ENCODE measurements around the gene SI. TPM values are rescaled to one million over a fixed set of nuclear protein-coding genes. Genes with fewer than 3 reads are reported as not detected.

SI gene
- total and polyA plus RNA-seq, 2 donors (not counting 3 experiments of a cell fraction or from before 2014, with no cell fraction given), result not detected

GRCh38 chr3:165125836-165126235, 47.5 kb upstream of the SI start:
- DNase-seq (ENCODE audit: low read depth, low spot score) (no peak), FAIRE-seq (no peak)
- no peaks in the 10 kb centered on the region for H3K27me3 ChIP-seq (ENCODE audit: control insufficient read depth in 2 of 2, insufficient read depth in 2 of 2, low read length in 2 of 2)
- H3K4me1 ChIP-seq (ENCODE audit: control insufficient read depth, extremely low read depth, insufficient read depth, low read length), result no peaks in the 10 kb centered on the region
- H2AFZ ChIP-seq (ENCODE audit: low read depth, low read length), result no peak overlapping the region
- ChIA-PET CTCF (no interaction called here), POLR2A (no interaction called here)
- no peak for TF ChIP-seq GATA2 (IDR thresholded peaks at IDR 0.05; ENCODE audit: insufficient read depth, insufficient read length, low read depth, low read length)
- no peak for TF ChIP-seq MYC (IDR thresholded peaks at IDR 0.05; ENCODE audit: low read depth, low read length)
- TF ChIP-seq, protein P1, sequence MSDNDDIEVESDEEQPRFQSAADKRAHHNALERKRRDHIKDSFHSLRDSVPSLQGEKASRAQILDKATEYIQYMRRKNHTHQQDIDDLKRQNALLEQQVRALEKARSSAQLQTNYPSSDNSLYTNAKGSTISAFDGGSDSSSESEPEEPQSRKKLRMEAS (IDR thresholded peaks at IDR 0.05; ENCODE audit: insufficient read depth, insufficient read length), result no peak
- TF ChIP-seq CTCF (IDR thresholded peaks at IDR 0.05; ENCODE audit: extremely low read depth in 1 of 2, insufficient read depth in 1 of 2, low read depth in 1 of 2, low read length in 2 of 2), result no peak
- no peak for TF ChIP-seq POLR2A (IDR thresholded peaks at IDR 0.05; ENCODE audit: low read depth, low read length)
- TF ChIP-seq JUN (IDR thresholded peaks at IDR 0.05; ENCODE audit: borderline replicate concordance, insufficient read depth, insufficient read length, low read depth), result no peak
- no peak for TF ChIP-seq POLR2AphosphoS5 (IDR thresholded peaks at IDR 0.05; ENCODE audit: insufficient read depth, low read depth, low read length)
- TF ChIP-seq EZH2 (IDR thresholded peaks at IDR 0.05; ENCODE audit: borderline replicate concordance, low read depth, low read length, severe bottlenecking), result no peak
- no peak for TF ChIP-seq FOS (IDR thresholded peaks at IDR 0.05; ENCODE audit: borderline replicate concordance, insufficient read depth, low read length)
- no peak overlapping the region for H3K27ac ChIP-seq (ENCODE audit: insufficient read depth, low read depth, low read length)
- H3K4me2 ChIP-seq (ENCODE audit: insufficient read depth, low read length), result no peak overlapping the region
- intact Hi-C loops (cut with micrococcal nuclease), result no loop called here
- H3K9me3 ChIP-seq (replicated peaks; ENCODE audit: control insufficient read depth, insufficient read depth, low read length), result no peaks in the 10 kb centered on the region
- no peaks in the 10 kb centered on the region for H3K36me3 ChIP-seq (ENCODE audit: control insufficient read depth in 2 of 2, extremely low read depth in 1 of 2, insufficient read depth in 2 of 2, low read length in 2 of 2)
- no peaks in the 10 kb centered on the region for H3K9me1 ChIP-seq (replicated peaks; ENCODE audit: control insufficient read depth, extremely low read depth, insufficient read depth, low read length)
- BruUV-seq (replicated peaks), result no TSS peak
- H3K4me3 ChIP-seq (replicated peaks in 1 of 3; ENCODE audit: insufficient read depth in 1 of 3, low read depth in 1 of 3, low read length in 3 of 3), result no peak overlapping the region
- no peaks in the 10 kb centered on the region for H4K20me1 ChIP-seq (replicated peaks; ENCODE audit: control insufficient read depth, extremely low read depth, insufficient read depth, low read length)
- H3K79me2 ChIP-seq (ENCODE audit: control insufficient read depth, insufficient read depth, low read length), result no peaks in the 10 kb centered on the region
- dilution Hi-C loops (cut with MboI; ENCODE audit: extremely low pct_ligation_motif_present, low sequenced_read_pairs), result no loop called here
- H3K9ac ChIP-seq (replicated peaks; ENCODE audit: extremely low read depth, insufficient read depth, low read length), result no peak overlapping the region
